ENCODE data around the gene GRAMD1B.

The GRAMD1B gene

GRCh38 chr11:123409456-123410217 lies 20.4 kb upstream of the GRAMD1B start:
- DNase-seq: no peak

- DNase-seq: no peak
Measured at GRCh38 chr11:123410218-123410549, 19.9 kb upstream of the GRAMD1B start.

GRCh38 chr11:123413636-123414035 lies 16.4 kb upstream of the GRAMD1B start:
- DNase-seq: no peak

- DNase-seq: no peak
Measured at GRCh38 chr11:123416566-123416965, 13.5 kb upstream of the GRAMD1B start.

GRCh38 chr11:123418351-123419114 lies 11.5 kb upstream of the GRAMD1B start:
- no peak for DNase-seq

GRCh38 chr11:123419731-123420452 lies 10.2 kb upstream of the GRAMD1B start:
- DNase-seq: no peak

- no peak for DNase-seq
Measured at GRCh38 chr11:123421589-123421988, 8.5 kb upstream of the GRAMD1B start.

- no peak for DNase-seq
Measured at GRCh38 chr11:123425367-123425766, 4.7 kb upstream of the GRAMD1B start.

- DNase-seq: no peak
Measured at GRCh38 chr11:123426789-123427188, 3.3 kb upstream of the GRAMD1B start.

- DNase-seq: no peak
Measured at GRCh38 chr11:123427405-123427804, 2.7 kb upstream of the GRAMD1B start.

GRCh38 chr11:123428116-123428715 lies 1.9 kb upstream of the GRAMD1B start:
- DNase-seq: no peak

- no peak for DNase-seq
Measured at GRCh38 chr11:123429336-123429735, 733 bp upstream of the GRAMD1B start.

- DNase-seq: peak; percentile 37 to 88 (median 42)
Measured at GRCh38 chr11:123430721-123431497, 840 bp downstream of the GRAMD1B start.

- peak in 1 of 5 donors; percentile 60 for DNase-seq
Measured at GRCh38 chr11:123431619-123432018, 1.6 kb downstream of the GRAMD1B start.

- peak in 2 of 5 donors; percentile 11 to 71 for DNase-seq
Measured at GRCh38 chr11:123434262-123434661, 4.2 kb downstream of the GRAMD1B start.

GRCh38 chr11:123434911-123435310 lies 4.8 kb downstream of the GRAMD1B start:
- DNase-seq: no peak

GRCh38 chr11:123437236-123437979 lies 7.3 kb downstream of the GRAMD1B start:
- DNase-seq: peak in 1 of 5 donors; percentile 81

GRCh38 chr11:123438131-123438627 lies 8.1 kb downstream of the GRAMD1B start:
- no peak for DNase-seq

- peak in 1 of 5 donors; percentile 64 for DNase-seq
Measured at GRCh38 chr11:123439616-123440015, 9.5 kb downstream of the GRAMD1B start.

GRCh38 chr11:123441161-123441560 lies 11.1 kb downstream of the GRAMD1B start:
- no peak for DNase-seq
